OCI-LY3 (cell line): ENCODE data around the gene CT47C1.

Experiments
- EZH2phosphoT487 ChIP-seq: fragments of 200-600 bp; shearing (Covaris generic); IDR thresholded peaks from 2 replicates; pipeline ENCODE4 v1.6.1; 2018; ENCODE audit warnings: antibody characterized with exemption, mixed run types, low read depth
- TF ChIP-seq, protein P1 (sequence below): fragments of 200-600, 300-600 bp; sonication (generic); IDR thresholded peaks from 2 replicates; pipeline ENCODE4 v1.5.1; 2014; ENCODE audit warnings: antibody characterized with exemption, low read length, low read depth

DNA sequence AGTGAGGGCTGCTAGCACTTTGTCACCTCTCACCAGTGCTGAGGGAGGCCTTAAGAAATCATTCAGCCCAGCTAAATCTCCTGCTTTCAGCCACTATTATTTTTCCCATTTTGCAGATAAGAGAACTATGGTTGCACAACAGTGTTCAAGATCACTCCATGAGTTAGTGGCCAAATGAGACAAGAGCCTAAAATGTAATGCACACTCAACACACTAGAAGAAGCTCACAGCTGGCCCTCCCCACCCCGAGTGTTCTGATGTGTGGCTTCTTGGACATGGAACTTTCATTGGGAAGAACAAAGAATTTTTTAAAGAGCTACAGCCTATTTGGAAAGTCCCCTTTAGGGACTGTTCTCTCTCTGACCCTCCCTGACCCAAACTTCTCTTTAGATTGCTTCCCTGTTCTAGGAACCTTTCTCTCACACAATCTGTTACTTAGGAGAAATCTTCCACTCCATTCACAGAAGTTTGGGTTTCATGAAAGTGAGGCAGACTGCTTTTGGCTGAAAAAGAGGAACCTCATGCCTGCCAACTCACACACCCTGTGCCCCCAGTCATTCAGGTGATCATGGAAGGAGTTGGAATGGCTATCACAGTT lies 44.0 kb upstream of the CT47C1 start:
- TF ChIP-seq, protein P1, sequence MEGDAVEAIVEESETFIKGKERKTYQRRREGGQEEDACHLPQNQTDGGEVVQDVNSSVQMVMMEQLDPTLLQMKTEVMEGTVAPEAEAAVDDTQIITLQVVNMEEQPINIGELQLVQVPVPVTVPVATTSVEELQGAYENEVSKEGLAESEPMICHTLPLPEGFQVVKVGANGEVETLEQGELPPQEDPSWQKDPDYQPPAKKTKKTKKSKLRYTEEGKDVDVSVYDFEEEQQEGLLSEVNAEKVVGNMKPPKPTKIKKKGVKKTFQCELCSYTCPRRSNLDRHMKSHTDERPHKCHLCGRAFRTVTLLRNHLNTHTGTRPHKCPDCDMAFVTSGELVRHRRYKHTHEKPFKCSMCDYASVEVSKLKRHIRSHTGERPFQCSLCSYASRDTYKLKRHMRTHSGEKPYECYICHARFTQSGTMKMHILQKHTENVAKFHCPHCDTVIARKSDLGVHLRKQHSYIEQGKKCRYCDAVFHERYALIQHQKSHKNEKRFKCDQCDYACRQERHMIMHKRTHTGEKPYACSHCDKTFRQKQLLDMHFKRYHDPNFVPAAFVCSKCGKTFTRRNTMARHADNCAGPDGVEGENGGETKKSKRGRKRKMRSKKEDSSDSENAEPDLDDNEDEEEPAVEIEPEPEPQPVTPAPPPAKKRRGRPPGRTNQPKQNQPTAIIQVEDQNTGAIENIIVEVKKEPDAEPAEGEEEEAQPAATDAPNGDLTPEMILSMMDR = no peak
- no peak for TF ChIP-seq EZH2phosphoT487
